Stomach (tissue), 9 donors: ENCODE data around the gene DCBLD1. TPM values are rescaled to one million over a fixed set of nuclear protein-coding genes. Genes with fewer than 3 reads are reported as not detected.
A peak's percentile ranks its signal among the peaks of the same experiment; 100 is the strongest.

Experiments
- DNase-seq, 2 donors: peaks; one replicate each; pipeline versions ENCODE4 v3.0.0 to v3.0.0-alpha.2; 2013 to 2019
- H3K27ac ChIP-seq, 5 donors: fragments of 200-600 bp in 4 of 5; sonication (generic) in 4 of 5; one replicate each; pipeline ENCODE4 v1.5.1; 2013 to 2019; ENCODE audit warnings: mild to moderate bottlenecking in 1 of 5, moderate library complexity in 1 of 5
- H3K27me3 ChIP-seq, 3 donors: fragments of 200-600 bp; sonication (generic); one replicate each; pipeline ENCODE4 v1.5.1; 2017 to 2019; ENCODE audit warnings: mixed run types in 1 of 3
- H3K36me3 ChIP-seq, 4 donors: fragments of 200-600 bp; sonication (generic); 1 replicate in 3 of 4; 2 replicates in 1 of 4; pipeline ENCODE4 v1.5.1; 2016 to 2019
- H3K4me1 ChIP-seq, 4 donors: fragments of 200-600 bp; sonication (generic); one replicate each; pipeline ENCODE4 v1.5.1; 2016 to 2019
- H3K4me3 ChIP-seq, 4 donors: fragments of 200-600 bp; sonication (generic) in 3 of 4; one replicate each; pipeline ENCODE4 v1.5.1; 2016 to 2019; ENCODE audit warnings: mild to moderate bottlenecking in 1 of 4
- H3K9me3 ChIP-seq, 4 donors: fragments of 200-600 bp; sonication (generic); one replicate each; pipeline ENCODE4 v1.5.1; 2016 to 2019
- EP300 ChIP-seq: sonication (generic); formaldehyde crosslinking; IDR thresholded peaks from one replicate; pipeline ENCODE4 v1.6.1; 2017; ENCODE audit warnings: antibody characterized with exemption
- POLR2A ChIP-seq, 4 donors: fragments of 450-650 bp; IDR thresholded peaks; one replicate each; pipeline ENCODE4 v1.6.1; 2016; ENCODE audit warnings: antibody characterized with exemption in 4 of 4, control low read depth in 2 of 4, mild to moderate bottlenecking in 1 of 4, moderate library complexity in 1 of 4
- POLR2AphosphoS5 ChIP-seq, 3 donors: sonication (generic); formaldehyde crosslinking; IDR thresholded peaks; one replicate each; pipeline ENCODE4 v1.6.1; 2016; ENCODE audit warnings: antibody characterized with exemption in 3 of 3
- WGBS, 5 donors: extraction: QIAGEN DNeasy Blood & Tissue Kit in 3 of 5; methylation state at CpG; one replicate each; pipeline versions ENCODE4 v1.1.5 to v1.1.7; 2013 to 2018; 5-methylcytosine and 5-hydroxymethylcytosine counted together
- intact Hi-C: fragments of 100-400 bp; cut with DNase I; formaldehyde crosslinking; loops from one replicate; pipeline ENCODE4 v1.15.1; 2023; ENCODE audit warnings: low total_unique reads
- polyA plus RNA-seq, 3 donors: library from polyadenylated mRNA; stranded (reverse); fragments of 200-250 nt; gene quantifications; one replicate each; pipeline ENCODE4 v1.2.3, GENCODE V29; 2013
- total RNA-seq, 5 donors: library from RNA; depleted of rRNA; stranded (reverse); fragments of >200 nt; gene quantifications; one replicate each; pipeline versions ENCODE4 v1.1.0 to v1.2.3, GENCODE V29; 2014 to 2016
- TF ChIP-seq, protein P1 (sequence below), 7 experiments: fragments of 450-650 bp in 4 of 7; fragments of 200-600 bp in 3 of 7; sonication (generic) in 3 of 7; IDR thresholded peaks; one replicate each; pipeline ENCODE4 v1.5.1; 2016 to 2019; ENCODE audit warnings: antibody characterized with exemption in 7 of 7, control low read depth in 2 of 7, mild to moderate bottlenecking in 1 of 7
- donor health status: healthy with polysubstance abuse.
- donor health status: Bipolar disorder and iron deficiency.
- donor health status: healthy.

The DCBLD1 gene
- total and polyA plus RNA-seq, 8 donors: 3.4 to 28.5 (median 9.1) TPM

- DNase-seq: peak; percentile 58 to 90
- 33 to 39% (median 38%) methylated on average over 10 of the region's 10 CpGs for WGBS, 5 donors
- H3K36me3 ChIP-seq: no peaks in the 10 kb centered on the region
- H3K4me1 ChIP-seq: peaks cover 12 to 32% (median 21%) of the 10 kb centered on the region in 4 donors
- no peak overlapping the region for H3K4me3 ChIP-seq
- no peak for TF ChIP-seq POLR2A (IDR thresholded peaks at IDR 0.05)
- TF ChIP-seq, protein P1, sequence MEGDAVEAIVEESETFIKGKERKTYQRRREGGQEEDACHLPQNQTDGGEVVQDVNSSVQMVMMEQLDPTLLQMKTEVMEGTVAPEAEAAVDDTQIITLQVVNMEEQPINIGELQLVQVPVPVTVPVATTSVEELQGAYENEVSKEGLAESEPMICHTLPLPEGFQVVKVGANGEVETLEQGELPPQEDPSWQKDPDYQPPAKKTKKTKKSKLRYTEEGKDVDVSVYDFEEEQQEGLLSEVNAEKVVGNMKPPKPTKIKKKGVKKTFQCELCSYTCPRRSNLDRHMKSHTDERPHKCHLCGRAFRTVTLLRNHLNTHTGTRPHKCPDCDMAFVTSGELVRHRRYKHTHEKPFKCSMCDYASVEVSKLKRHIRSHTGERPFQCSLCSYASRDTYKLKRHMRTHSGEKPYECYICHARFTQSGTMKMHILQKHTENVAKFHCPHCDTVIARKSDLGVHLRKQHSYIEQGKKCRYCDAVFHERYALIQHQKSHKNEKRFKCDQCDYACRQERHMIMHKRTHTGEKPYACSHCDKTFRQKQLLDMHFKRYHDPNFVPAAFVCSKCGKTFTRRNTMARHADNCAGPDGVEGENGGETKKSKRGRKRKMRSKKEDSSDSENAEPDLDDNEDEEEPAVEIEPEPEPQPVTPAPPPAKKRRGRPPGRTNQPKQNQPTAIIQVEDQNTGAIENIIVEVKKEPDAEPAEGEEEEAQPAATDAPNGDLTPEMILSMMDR (IDR thresholded peaks at IDR 0.05): peak in 5 of 7 experiments; percentile 35 to 77 (median 74)
- TF ChIP-seq EP300: no peak
- no peak for TF ChIP-seq POLR2AphosphoS5 (IDR thresholded peaks at IDR 0.05)
- intact Hi-C loops: loop anchor here (5.0 kb wide), 1 partner anchor 103 kb away; no protein-coding TSS in a partner anchor
- H3K27ac ChIP-seq: peak overlapping the region in 1 of 5 donors; percentile 23
- no peaks in the 10 kb centered on the region for H3K9me3 ChIP-seq
- H3K27me3 ChIP-seq: no peaks in the 10 kb centered on the region
Measured at GRCh38 chr6:117449549-117450439, 32.7 kb upstream of the DCBLD1 start.

DNA sequence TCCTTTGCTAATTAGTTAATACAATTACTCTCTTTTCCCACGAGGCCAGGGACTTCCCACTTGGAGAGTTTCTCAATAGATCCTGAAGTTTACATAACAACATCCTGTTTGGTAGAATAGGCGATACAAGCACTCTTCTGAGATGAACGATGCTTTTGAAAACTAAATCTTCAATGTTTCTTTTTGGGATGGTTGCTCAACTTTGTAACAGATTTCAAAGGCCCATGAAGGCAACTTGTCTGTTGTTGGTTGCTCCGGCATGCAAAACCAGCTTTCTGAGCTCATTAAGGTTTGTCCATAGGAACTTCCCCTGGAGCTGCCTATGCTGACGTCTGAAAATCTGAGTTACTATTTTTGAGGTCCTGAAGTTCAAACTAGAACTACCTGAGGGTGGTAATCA lies 30.8 kb upstream of the DCBLD1 start:
- 19 to 49% (median 39%) methylated on average over 5 of the region's 5 CpGs for WGBS, 5 donors
- Histone ChIP-seq H3K27ac (peak overlapping the region in 1 of 5 donors; percentile 31), H3K4me3 (no peak overlapping the region), H3K36me3 (no peaks in the 10 kb centered on the region), H3K27me3 (no peaks in the 10 kb centered on the region), H3K9me3 (no peaks in the 10 kb centered on the region), H3K4me1 (peaks cover 12 to 35% (median 21%) of the 10 kb centered on the region in 4 donors)
- no peak for DNase-seq
- no peak for TF ChIP-seq POLR2AphosphoS5 (IDR thresholded peaks at IDR 0.05)
- intact Hi-C loops: no loop called here

DNA sequence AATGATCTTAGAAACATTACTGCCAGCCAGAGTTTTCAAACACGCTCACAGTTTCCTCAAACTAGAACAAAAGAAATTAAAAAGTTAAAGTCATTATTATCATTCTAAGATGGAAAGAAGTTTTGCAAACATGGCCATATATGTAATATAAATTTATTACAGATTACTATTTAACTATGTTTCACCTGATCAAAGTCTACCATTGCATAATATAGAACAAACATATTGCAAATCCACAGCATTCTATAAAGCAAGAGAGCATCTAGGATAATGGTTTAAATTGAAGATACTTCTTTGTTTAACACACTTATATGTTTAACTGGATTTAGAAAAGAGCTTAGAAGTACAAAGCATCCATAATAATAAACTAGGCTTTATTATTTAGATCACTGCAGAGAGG lies 26.2 kb upstream of the DCBLD1 start:
- WGBS, 5 donors: 50 to 79% (median 65%) methylated on average over 1 of the region's 1 CpG

DNA sequence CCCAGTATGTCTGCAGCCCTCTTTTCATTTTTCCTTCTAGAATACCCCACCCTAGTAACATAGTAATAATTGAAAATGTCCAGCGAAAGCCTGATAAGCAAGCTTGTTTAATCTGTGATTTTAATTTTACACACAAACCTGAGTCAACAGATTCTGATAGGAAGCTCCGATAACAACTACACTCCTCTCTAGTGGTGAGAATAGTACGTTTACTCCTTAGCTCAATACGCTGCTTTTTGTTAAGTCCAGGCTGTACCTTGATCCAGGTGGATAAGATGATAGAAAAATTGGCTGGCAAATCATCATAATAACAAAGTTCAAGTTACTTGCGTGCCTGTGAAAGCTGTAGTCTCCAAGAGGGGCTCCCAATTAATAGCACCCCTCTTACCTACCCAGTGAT lies 25.5 kb upstream of the DCBLD1 start:
- no peaks in the 10 kb centered on the region for H3K27me3 ChIP-seq
- TF ChIP-seq POLR2A (IDR thresholded peaks at IDR 0.05) (no peak), EP300 (no peak), POLR2AphosphoS5 (IDR thresholded peaks at IDR 0.05) (no peak)
- TF ChIP-seq, protein P1 (IDR thresholded peaks at IDR 0.05): no peak
- no peak overlapping the region for H3K4me3 ChIP-seq
- no peaks in the 10 kb centered on the region for H3K9me3 ChIP-seq
- intact Hi-C loops: no loop called here
- no peaks in the 10 kb centered on the region for H3K36me3 ChIP-seq
- no peak for DNase-seq
- H3K4me1 ChIP-seq: peaks cover 0 to 12% (median under 1%) of the 10 kb centered on the region in 4 donors
- whole genome bisulfite sequencing, 5 donors: 32 to 67% (median 52%) methylated on average over 5 of the region's 5 CpGs
- no peak overlapping the region for H3K27ac ChIP-seq

More for the DNA sequence above, 26.2 kb upstream of the DCBLD1 start:
- H3K4me3 ChIP-seq: no peak overlapping the region
- peaks cover 0 to 14% (median 4%) of the 10 kb centered on the region in 4 donors for H3K4me1 ChIP-seq
- no peaks in the 10 kb centered on the region for H3K36me3 ChIP-seq
- DNase-seq: no peak
- H3K27ac ChIP-seq: no peak overlapping the region
- intact Hi-C loops: no loop called here
- H3K27me3 ChIP-seq: no peaks in the 10 kb centered on the region
- H3K9me3 ChIP-seq: no peaks in the 10 kb centered on the region
- TF ChIP-seq EP300 (no peak), POLR2A (IDR thresholded peaks at IDR 0.05) (no peak), POLR2AphosphoS5 (IDR thresholded peaks at IDR 0.05) (no peak)
- TF ChIP-seq, protein P1 (IDR thresholded peaks at IDR 0.05): no peak
